ENCODE measurements around the gene SIL1. TPM values are rescaled to one million over a fixed set of nuclear protein-coding genes. Genes with fewer than 3 reads are reported as not detected.

SIL1 gene
- total RNA-seq, 1 donor from 2014 or later = 16.1 TPM

GRCh38 chr5:138985256-138985655 is 212.9 kb downstream of the SIL1 start:
- ATAC-seq (ENCODE audit: low read depth) (no peak), DNase-seq (no peak)
- H3K36me3 Mint-ChIP-seq (ENCODE audit: low read depth) = no peaks in the 10 kb centered on the region
- no peaks in the 10 kb centered on the region for H3K27me3 Mint-ChIP-seq
- ChIA-PET CTCF (no interaction called here), POLR2A (no interaction called here)
- no peaks in the 10 kb centered on the region for H3K4me1 Mint-ChIP-seq
- intact Hi-C loops (cut with micrococcal nuclease) = no loop called here
- no peak for TF ChIP-seq CTCF (IDR thresholded peaks at IDR 0.05)
- H3K4me3 Mint-ChIP-seq = no peak overlapping the region
- no peak overlapping the region for H3K27ac Mint-ChIP-seq
- H3K9me3 Mint-ChIP-seq = no peaks in the 10 kb centered on the region

- no peak for TF ChIP-seq CTCF (IDR thresholded peaks at IDR 0.05)
- no peak overlapping the region for H3K4me3 Mint-ChIP-seq
- H3K27ac Mint-ChIP-seq = no peak overlapping the region
- ATAC-seq (ENCODE audit: low read depth) (no peak), DNase-seq (no peak)
- ChIA-PET CTCF (no interaction called here), POLR2A (interaction anchor here (0.6 kb wide), 1 partner anchor 423 kb away, joined by 6 read pairs; no protein-coding TSS in a partner anchor)
- no peaks in the 10 kb centered on the region for H3K27me3 Mint-ChIP-seq
- H3K4me1 Mint-ChIP-seq = no peaks in the 10 kb centered on the region
- intact Hi-C loops (cut with micrococcal nuclease) = no loop called here
- H3K9me3 Mint-ChIP-seq = no peaks in the 10 kb centered on the region
- H3K36me3 Mint-ChIP-seq (ENCODE audit: low read depth) = no peaks in the 10 kb centered on the region
Observed at GRCh38 chr5:138983984-138984383, 214.2 kb downstream of the SIL1 start.

GRCh38 chr5:138981586-138981985 is 216.6 kb downstream of the SIL1 start:
- DNase-seq (no peak), ATAC-seq (ENCODE audit: low read depth) (no peak)
- H3K4me1 Mint-ChIP-seq = no peaks in the 10 kb centered on the region
- POLR2A ChIA-PET = no interaction called here
- H3K36me3 Mint-ChIP-seq (ENCODE audit: low read depth) = no peaks in the 10 kb centered on the region
- intact Hi-C loops (cut with micrococcal nuclease) = no loop called here
- no peaks in the 10 kb centered on the region for H3K27me3 Mint-ChIP-seq
- no peak overlapping the region for H3K27ac Mint-ChIP-seq
- H3K9me3 Mint-ChIP-seq = no peaks in the 10 kb centered on the region
- no peak for TF ChIP-seq CTCF (IDR thresholded peaks at IDR 0.05)
- H3K4me3 Mint-ChIP-seq = no peak overlapping the region
- CTCF ChIA-PET = no interaction called here

GRCh38 chr5:138981131-138981530 is 217.0 kb downstream of the SIL1 start:
- no peak for TF ChIP-seq CTCF (IDR thresholded peaks at IDR 0.05)
- H3K27ac Mint-ChIP-seq = no peak overlapping the region
- ChIA-PET CTCF (no interaction called here), POLR2A (no interaction called here)
- H3K9me3 Mint-ChIP-seq = no peaks in the 10 kb centered on the region
- DNase-seq (no peak), ATAC-seq (ENCODE audit: low read depth) (no peak)
- H3K4me1 Mint-ChIP-seq = no peaks in the 10 kb centered on the region
- intact Hi-C loops (cut with micrococcal nuclease) = no loop called here
- H3K27me3 Mint-ChIP-seq = no peaks in the 10 kb centered on the region
- H3K4me3 Mint-ChIP-seq = no peak overlapping the region
- H3K36me3 Mint-ChIP-seq (ENCODE audit: low read depth) = no peaks in the 10 kb centered on the region

GRCh38 chr5:138980441-138980840 is 217.7 kb downstream of the SIL1 start:
- no peaks in the 10 kb centered on the region for H3K36me3 Mint-ChIP-seq (ENCODE audit: low read depth)
- H3K27ac Mint-ChIP-seq = no peak overlapping the region
- H3K9me3 Mint-ChIP-seq = no peaks in the 10 kb centered on the region
- H3K27me3 Mint-ChIP-seq = no peaks in the 10 kb centered on the region
- TF ChIP-seq CTCF (IDR thresholded peaks at IDR 0.05) = no peak
- CTCF ChIA-PET = no interaction called here
- no peak overlapping the region for H3K4me3 Mint-ChIP-seq
- DNase-seq (no peak), ATAC-seq (ENCODE audit: low read depth) (no peak)
- POLR2A ChIA-PET = interaction anchor here (0.6 kb wide), 1 partner anchor 88 kb away, joined by 3 read pairs; no protein-coding TSS in a partner anchor
- intact Hi-C loops (cut with micrococcal nuclease) = no loop called here
- H3K4me1 Mint-ChIP-seq = no peaks in the 10 kb centered on the region
